ENCODE data around the gene CES2.
"Not testable (repeated sequence)": the region's sequence is repeated elsewhere in the genome, so short reads cannot be mapped to it uniquely, and the experiment has no call there.

The CES2 gene

DNA sequence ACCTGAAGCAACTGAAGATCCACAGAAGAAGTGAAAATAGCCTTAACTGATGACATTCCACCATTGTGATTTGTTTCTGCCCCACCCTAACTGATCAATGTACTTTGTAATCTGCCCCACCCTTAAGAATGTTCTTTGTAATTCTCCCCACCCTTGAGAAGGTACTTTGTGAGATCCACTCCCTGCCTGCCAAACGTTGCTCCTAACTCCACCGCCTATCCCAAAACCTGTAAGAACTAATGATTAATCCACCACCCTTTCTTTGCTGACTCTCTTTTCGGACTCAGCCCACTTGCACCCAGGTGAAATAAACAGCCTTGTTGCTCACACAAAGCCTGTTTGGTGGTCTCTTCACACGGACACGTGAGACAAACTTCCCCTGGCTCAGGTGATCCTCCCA is 38.6 kb upstream of the CES2 start:
- H3K4me3 Mint-ChIP-seq; DNase-seq (ENCODE audit: low spot score in 2 of 2); H3K36me3 Mint-ChIP-seq (ENCODE audit: insufficient read depth); H3K4me1 Mint-ChIP-seq; H3K27ac Mint-ChIP-seq (ENCODE audit: low read depth); H3K27me3 Mint-ChIP-seq; ATAC-seq (replicated peaks; ENCODE audit: extremely low read depth, poor library complexity, severe bottlenecking); H3K9me3 Mint-ChIP-seq: not testable (repeated sequence)

DNA sequence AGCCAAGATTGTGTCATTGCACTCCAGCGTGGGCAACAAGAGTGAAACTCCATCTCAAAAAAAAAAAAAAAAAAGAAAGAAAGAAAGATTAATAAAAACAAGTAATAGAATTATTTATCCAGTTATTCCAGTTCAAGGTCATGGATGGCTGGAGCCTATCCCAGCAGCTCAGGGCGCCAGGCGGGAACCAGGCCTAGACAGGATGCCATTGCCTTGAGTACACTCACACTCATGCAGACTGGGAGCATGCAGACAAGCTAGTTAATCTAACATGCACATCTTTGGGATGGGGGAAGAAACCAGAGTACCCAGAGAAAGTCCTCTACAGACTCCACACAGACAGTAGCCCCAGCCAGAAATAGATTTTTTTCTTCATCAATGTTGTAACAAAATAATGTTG is 37.1 kb upstream of the CES2 start:
- DNase-seq (ENCODE audit: low spot score in 2 of 2) (no peak), ATAC-seq (replicated peaks; ENCODE audit: extremely low read depth, poor library complexity, severe bottlenecking) (no peak)
- Mint-ChIP-seq H3K27me3 (no peaks in the 10 kb centered on the region), H3K4me1 (peaks cover 8% of the 10 kb centered on the region), H3K36me3 (ENCODE audit: insufficient read depth) (peaks cover 1% of the 10 kb centered on the region), H3K4me3 (no peak overlapping the region), H3K9me3 (no peaks in the 10 kb centered on the region), H3K27ac (ENCODE audit: low read depth) (no peak overlapping the region)

DNA sequence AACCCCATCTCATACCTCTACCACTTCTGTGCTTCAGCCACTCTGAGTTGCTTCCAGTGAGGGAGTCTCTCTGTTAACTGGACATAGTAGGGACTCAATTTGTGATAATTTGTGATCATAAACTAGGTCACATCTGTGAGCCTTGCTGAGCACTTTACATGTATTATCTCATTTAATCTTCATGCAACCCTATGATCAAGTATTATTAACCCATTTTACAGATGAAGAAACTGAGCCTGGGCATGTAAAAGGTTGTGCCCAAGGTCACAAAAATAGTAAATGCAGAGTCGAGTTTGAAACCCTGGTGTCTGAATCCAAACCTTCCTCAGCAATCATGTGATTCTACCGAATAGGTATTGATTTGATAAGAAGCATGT is 36.4 kb upstream of the CES2 start:
- Mint-ChIP-seq H3K4me1 (peaks cover 8% of the 10 kb centered on the region), H3K9me3 (no peaks in the 10 kb centered on the region), H3K27me3 (no peaks in the 10 kb centered on the region), H3K27ac (ENCODE audit: low read depth) (no peak overlapping the region), H3K36me3 (ENCODE audit: insufficient read depth) (peaks cover 1% of the 10 kb centered on the region), H3K4me3 (no peak overlapping the region)
- DNase-seq (ENCODE audit: low spot score in 2 of 2) (no peak), ATAC-seq (replicated peaks; ENCODE audit: extremely low read depth, poor library complexity, severe bottlenecking) (no peak)

DNA sequence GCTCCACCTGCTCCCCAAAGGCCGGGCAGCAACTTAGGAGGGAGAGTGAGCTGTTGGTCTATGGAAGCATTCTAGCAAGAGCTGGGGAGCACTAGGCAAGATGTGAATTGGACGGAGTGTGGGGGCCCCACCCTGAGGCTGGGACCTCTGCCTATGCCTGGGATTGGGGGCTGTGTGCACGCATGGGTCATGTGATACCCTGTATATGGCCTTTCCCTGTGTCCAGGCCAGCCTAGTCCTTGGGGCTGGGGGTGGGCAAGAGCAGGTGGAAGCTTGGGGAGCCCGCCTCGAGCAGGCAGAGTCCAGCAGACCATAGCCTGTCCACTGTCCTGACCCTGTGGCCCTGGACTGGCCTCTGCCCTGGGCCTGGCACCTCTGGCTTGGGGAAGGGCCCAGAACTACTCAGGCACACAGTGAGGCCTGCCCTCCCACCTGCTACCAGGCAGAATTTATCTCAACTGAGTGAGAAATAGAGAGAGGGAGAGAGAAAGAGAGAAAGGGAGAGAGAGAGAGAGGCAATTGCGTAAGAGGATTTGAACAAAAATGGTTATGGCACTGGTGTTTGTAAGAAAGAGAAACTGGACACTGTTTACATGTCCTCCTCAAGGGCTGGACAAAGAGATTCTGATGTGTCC is 35.9 kb upstream of the CES2 start:
- Mint-ChIP-seq H3K9me3 (no peaks in the 10 kb centered on the region), H3K27ac (ENCODE audit: low read depth) (no peak overlapping the region), H3K36me3 (ENCODE audit: insufficient read depth) (peaks cover under 1% of the 10 kb centered on the region), H3K4me3 (no peak overlapping the region), H3K27me3 (no peaks in the 10 kb centered on the region), H3K4me1 (peaks cover 8% of the 10 kb centered on the region)
- no peak for DNase-seq (ENCODE audit: low spot score in 2 of 2)
- no peak for ATAC-seq (replicated peaks; ENCODE audit: extremely low read depth, poor library complexity, severe bottlenecking)

DNA sequence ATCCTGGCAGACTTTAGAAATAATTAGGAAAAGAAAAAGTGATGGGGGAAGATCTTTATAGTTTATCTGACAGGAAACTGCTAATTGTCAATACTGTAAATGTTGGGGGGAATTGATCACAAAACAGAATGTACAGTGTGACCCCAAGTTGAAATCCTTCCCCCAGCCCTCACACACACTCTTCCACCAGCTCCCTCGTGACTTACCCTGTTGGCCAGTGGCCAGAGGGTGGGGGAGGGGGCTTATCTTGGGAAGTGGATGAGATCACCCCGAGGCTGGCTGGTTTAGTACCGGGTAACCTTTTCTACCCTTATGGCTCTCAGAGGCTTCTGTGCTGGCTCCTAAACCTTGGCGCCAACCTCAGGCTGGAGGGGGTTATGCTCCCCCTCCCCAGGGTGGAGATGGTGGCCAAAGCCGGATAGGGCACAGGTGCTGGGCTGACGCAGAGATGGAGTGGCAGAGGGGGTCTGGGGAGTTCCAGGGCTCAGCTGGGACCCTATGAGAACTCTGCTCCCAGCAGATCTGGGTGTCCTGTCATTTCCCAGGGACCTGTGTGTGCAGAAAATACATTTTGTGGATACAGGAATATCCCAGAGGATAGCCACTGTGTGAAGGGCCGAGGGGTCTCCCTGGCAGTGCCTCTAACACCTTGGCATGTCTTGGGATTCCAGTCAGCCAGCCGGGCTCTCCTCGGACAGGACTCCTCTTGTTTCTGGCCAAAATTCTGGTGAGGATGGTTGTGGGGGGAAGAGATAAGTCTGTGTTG is 35.2 kb upstream of the CES2 start:
- no peak for DNase-seq (ENCODE audit: low spot score in 2 of 2)
- H3K4me1 Mint-ChIP-seq: peaks cover 2% of the 10 kb centered on the region
- H3K4me3 Mint-ChIP-seq: no peak overlapping the region
- ATAC-seq (replicated peaks; ENCODE audit: extremely low read depth, poor library complexity, severe bottlenecking): no peak
- no peaks in the 10 kb centered on the region for H3K9me3 Mint-ChIP-seq
- no peaks in the 10 kb centered on the region for H3K36me3 Mint-ChIP-seq (ENCODE audit: insufficient read depth)
- no peaks in the 10 kb centered on the region for H3K27me3 Mint-ChIP-seq
- H3K27ac Mint-ChIP-seq (ENCODE audit: low read depth): no peak overlapping the region

DNA sequence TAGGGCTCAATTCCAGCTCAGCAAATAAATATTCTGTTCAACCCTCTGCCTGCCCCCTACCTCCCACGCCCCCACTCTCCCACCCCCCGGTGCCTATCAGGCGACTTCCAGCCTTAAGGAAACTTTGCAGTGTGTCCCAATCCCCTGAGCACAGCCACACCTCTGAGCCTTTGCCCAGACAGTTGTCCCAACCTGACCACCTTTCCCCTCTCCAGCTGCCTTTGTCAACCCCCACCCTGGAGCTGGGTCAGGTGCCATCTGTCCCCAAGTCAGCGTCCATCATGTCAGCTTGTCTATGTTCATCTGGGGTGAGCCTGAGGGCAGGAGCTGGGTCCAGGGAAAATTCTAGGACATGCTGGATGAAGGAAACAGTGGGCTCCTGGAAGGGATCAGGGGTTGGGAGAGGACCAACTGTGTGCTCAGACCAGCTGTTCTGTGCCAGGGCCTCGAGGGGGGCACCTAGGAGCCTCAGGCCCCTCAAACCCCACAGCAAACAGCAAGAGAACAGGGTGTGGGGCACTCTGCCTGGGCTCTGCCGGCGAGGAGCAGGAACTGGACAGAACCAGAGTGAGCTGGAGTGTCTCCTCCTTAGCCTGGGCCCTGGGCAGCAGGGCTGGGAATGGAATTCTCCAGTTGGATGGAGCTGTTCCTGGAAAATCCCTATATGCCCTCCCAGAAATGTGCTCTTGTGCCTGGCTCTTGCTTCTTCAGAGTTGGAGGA is 34.4 kb upstream of the CES2 start:
- H3K9me3 Mint-ChIP-seq: no peaks in the 10 kb centered on the region
- ATAC-seq (replicated peaks; ENCODE audit: extremely low read depth, poor library complexity, severe bottlenecking) (no peak), DNase-seq (ENCODE audit: low spot score in 2 of 2) (no peak)
- no peak overlapping the region for H3K27ac Mint-ChIP-seq (ENCODE audit: low read depth)
- H3K4me3 Mint-ChIP-seq: no peak overlapping the region
- H3K4me1 Mint-ChIP-seq: peaks cover 2% of the 10 kb centered on the region
- H3K36me3 Mint-ChIP-seq (ENCODE audit: insufficient read depth): no peaks in the 10 kb centered on the region
- no peaks in the 10 kb centered on the region for H3K27me3 Mint-ChIP-seq

DNA sequence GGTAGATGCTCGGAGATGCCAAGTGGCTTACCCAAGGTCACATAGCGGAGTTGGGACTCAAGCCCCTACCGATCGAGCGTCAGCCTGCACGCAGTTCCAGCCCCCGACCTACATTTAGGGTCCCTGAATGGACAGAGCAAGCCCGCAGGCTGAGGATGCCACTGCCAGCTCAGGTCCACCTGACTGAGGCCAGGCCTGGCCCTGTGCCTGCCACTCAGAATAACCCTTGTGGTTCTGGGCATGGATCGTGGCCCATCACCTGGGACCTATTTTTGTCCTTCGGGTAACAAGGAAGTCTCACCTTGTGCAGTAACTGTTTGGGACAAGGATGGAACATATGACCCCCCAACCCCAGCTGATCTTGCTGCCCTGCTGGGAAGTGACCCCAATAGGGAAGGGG is 33.7 kb upstream of the CES2 start:
- ATAC-seq (replicated peaks; ENCODE audit: extremely low read depth, poor library complexity, severe bottlenecking) (no peak), DNase-seq (ENCODE audit: low spot score in 2 of 2) (no peak)
- no peak overlapping the region for H3K27ac Mint-ChIP-seq (ENCODE audit: low read depth)
- no peaks in the 10 kb centered on the region for H3K9me3 Mint-ChIP-seq
- H3K4me1 Mint-ChIP-seq: peaks cover 10% of the 10 kb centered on the region
- H3K36me3 Mint-ChIP-seq (ENCODE audit: insufficient read depth): no peaks in the 10 kb centered on the region
- no peaks in the 10 kb centered on the region for H3K27me3 Mint-ChIP-seq
- H3K4me3 Mint-ChIP-seq: no peak overlapping the region

DNA sequence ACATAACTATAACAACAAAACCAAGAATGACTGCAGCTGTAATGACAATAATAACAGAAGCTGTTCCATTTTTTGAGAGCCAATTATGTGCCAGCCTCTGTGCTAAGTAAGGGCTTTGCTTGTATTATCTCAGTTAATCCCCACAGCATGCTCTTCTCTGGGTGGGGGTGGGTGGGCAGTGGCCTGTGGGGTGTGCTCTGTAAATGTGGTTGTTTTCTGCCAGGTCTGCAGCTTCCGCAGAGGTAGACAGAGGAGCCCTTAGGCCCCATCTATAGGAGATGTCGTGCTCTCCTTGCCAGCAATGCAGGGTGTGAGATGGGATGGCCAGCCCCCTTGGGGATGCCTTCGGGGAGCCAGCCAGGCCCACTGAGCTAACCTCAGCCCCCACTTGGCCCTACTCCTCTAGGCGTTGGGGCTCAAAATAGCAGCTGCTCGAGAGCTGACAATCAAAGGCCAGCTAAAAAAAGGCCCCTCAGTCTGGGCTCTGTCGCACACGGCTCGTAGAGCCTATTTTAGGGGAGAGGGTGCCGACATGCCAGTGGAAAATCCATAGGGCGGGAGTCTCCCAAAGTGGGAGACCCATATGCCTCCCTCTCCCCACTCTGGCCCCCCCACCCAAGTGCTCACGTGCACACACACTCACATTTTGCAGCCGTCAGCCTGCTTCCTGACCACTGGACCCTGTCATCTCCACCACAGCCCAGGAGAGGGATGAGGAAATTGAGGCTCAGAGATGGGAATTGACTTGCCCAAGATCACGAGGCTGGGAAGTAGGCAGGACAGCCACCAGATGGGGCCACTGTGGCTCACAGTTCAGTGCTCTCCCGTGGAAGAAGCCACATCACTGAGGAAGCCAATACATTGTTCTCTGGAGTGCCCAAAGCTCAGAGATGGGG is 32.4 kb upstream of the CES2 start:
- Mint-ChIP-seq H3K9me3 (no peaks in the 10 kb centered on the region), H3K36me3 (ENCODE audit: insufficient read depth) (no peaks in the 10 kb centered on the region), H3K27ac (ENCODE audit: low read depth) (no peak overlapping the region), H3K27me3 (no peaks in the 10 kb centered on the region), H3K4me3 (no peak overlapping the region), H3K4me1 (peaks cover 10% of the 10 kb centered on the region)
- no peak for ATAC-seq (replicated peaks; ENCODE audit: extremely low read depth, poor library complexity, severe bottlenecking)
- no peak for DNase-seq (ENCODE audit: low spot score in 2 of 2)

DNA sequence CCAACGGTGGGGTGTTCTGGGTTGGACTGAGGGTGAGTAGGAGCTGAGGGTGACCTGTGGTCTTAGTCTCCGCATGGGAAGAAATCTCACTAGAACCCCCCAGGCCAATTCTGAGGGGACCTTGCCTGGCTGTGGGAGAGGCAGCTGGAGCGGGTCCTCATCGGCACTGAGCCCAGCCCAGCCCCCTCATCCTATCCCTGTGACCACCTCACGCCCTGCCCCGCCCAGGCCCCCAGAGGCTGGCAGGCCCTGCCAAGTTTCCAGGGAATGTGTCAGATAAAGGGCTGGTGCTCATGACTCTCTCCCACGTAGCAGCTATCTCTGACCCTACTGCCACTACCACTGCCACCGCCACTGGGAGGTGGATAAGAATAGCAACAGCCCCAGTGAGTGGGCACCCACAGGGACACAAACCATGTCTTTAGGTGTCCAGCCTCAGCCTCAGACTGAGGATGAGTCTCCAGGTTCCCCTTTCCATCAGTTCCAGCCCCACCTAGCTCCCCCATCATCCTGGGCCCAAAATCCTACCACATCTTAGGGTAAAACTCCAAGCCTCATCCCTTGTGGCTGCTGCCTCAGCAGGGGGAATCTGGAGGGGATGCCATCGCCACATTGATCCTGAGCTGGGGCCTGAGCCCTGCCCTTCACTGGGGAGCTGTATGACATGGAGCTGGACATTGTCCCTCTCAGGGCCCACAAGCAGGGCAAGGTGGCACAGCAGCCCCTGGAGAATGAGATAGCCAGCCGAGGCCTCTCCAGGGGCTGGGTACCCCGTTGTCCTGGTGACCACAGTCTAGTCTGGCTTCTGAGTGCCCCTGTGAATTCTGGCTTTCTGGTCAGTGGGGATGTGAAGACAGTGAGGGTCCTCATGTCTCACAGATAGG is 31.5 kb upstream of the CES2 start:
- Mint-ChIP-seq H3K27me3 (no peaks in the 10 kb centered on the region), H3K4me3 (no peak overlapping the region), H3K4me1 (peaks cover 10% of the 10 kb centered on the region), H3K36me3 (ENCODE audit: insufficient read depth) (no peaks in the 10 kb centered on the region), H3K27ac (ENCODE audit: low read depth) (no peak overlapping the region), H3K9me3 (no peaks in the 10 kb centered on the region)
- no peak for ATAC-seq (replicated peaks; ENCODE audit: extremely low read depth, poor library complexity, severe bottlenecking)
- no peak for DNase-seq (ENCODE audit: low spot score in 2 of 2)

DNA sequence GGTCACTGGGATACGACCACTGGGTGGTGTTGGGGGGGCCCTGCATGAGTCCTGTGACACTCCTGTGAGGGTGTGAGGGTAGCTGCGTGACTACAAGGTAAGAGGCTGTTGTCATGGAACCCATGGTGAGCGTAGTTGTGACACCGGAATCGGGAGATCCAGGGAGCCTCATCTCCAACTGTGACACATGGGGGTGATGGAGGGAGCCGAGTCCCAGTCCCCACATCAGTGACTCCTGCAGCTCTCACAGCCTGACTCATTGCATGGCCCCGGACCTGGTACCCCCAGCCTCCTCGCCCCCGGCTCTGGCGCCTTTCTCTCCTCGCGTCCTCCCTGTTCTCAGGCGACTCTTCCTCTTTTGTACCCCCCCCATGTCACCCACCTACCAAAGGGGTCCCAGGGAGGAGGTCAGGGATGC is 30.9 kb upstream of the CES2 start:
- Mint-ChIP-seq H3K36me3 (ENCODE audit: insufficient read depth) (no peaks in the 10 kb centered on the region), H3K4me1 (peaks cover 10% of the 10 kb centered on the region), H3K9me3 (no peaks in the 10 kb centered on the region), H3K27ac (ENCODE audit: low read depth) (no peak overlapping the region), H3K4me3 (no peak overlapping the region), H3K27me3 (no peaks in the 10 kb centered on the region)
- DNase-seq (ENCODE audit: low spot score in 2 of 2): no peak
- no peak for ATAC-seq (replicated peaks; ENCODE audit: extremely low read depth, poor library complexity, severe bottlenecking)

DNA sequence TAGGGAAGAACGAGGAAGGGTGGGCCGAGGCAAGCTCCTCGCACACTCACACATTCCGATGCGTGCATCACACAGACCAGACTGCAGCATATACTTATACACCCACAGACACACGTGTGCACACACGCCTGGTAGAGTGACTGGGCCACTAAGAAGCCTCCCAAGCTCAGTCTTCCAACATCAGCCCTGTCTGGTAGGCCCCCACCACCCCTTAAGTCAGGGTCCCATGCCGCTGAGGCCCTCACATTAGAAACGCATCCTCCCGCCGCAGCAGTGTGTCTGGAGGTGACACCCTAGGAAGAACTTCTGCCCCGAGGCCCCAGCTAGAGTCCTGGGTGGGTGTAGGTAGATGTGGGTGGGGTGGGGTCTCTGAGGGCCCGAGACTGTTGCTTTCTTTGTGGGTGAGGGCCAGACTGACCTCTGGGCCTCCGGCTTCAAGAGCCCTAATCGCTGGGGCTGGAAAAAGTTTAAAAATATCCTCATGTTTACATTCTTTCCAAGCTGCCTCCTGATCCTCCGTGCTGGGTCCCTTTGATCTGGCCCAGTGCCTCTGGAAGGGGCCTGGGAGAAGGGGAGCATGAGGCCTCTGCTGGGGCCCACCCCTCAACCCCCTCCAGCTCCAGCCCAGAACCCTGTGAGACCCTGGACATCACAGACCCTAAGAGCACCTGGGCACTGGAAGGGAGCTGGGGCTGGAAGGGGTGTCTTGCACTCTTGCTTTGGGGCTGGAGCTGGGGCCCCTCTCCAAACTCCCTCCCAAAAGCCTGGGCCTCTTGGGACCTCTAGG is 30.3 kb upstream of the CES2 start:
- Mint-ChIP-seq H3K27ac (ENCODE audit: low read depth) (no peak overlapping the region), H3K4me1 (peaks cover 10% of the 10 kb centered on the region), H3K36me3 (ENCODE audit: insufficient read depth) (peaks cover 1% of the 10 kb centered on the region), H3K9me3 (no peaks in the 10 kb centered on the region), H3K4me3 (no peak overlapping the region), H3K27me3 (no peaks in the 10 kb centered on the region)
- no peak for ATAC-seq (replicated peaks; ENCODE audit: extremely low read depth, poor library complexity, severe bottlenecking)
- DNase-seq (ENCODE audit: low spot score in 2 of 2): no peak
